ENCODE measurements around the gene TIGIT. TPM values are rescaled to one million over a fixed set of nuclear protein-coding genes. Genes with fewer than 3 reads are reported as not detected.
A peak's percentile ranks its signal among the peaks of the same experiment; 100 is the strongest.

Gene TIGIT
- total and polyA plus RNA-seq, 7 experiments from 2014 or later: 0.63 to 14.9 (median 2.8) TPM

GRCh38 chr3:114290911-114291901 lies 2.6 kb upstream of the TIGIT start:
- POLR2A ChIA-PET: interaction anchor here (0.7 to 2.7 kb wide), 5 partner anchors 16 to 857 kb away, joined by 3 to 13 read pairs (median 5); no protein-coding TSS in a partner anchor
- peaks cover 0 to 2% (median 0%) of the 10 kb centered on the region in 11 donors for H3K9me3 Mint-ChIP-seq
- H3K4me1 Mint-ChIP-seq: peaks cover 0 to 18% (median 5%) of the 10 kb centered on the region in 7 donors
- CTCF ChIA-PET: interaction anchor here (0.5 to 3.0 kb wide), 16 partner anchors 8 to 141 kb away, joined by 3 to 13 read pairs (median 4); no protein-coding TSS in a partner anchor
- DNase-seq (peak; percentile 61 to 85 (median 77)), ATAC-seq (peak; percentile 88)
- peak overlapping the region; percentile 51 for H3K27ac ChIP-seq (ENCODE audit: low read depth, low read length)
- peak overlapping the region in 6 of 10 donors; percentile 7 to 66 (median 52) for H3K4me3 Mint-ChIP-seq
- H3K27ac Mint-ChIP-seq: peak overlapping the region in 7 of 9 donors; percentile 27 to 80 (median 59)
- peaks cover 4 to 42% of the 10 kb centered on the region in 2 donors for H3K4me1 ChIP-seq (ENCODE audit: control insufficient read depth in 2 of 2, insufficient read depth in 2 of 2, low read length in 2 of 2)
- H3K27me3 ChIP-seq (ENCODE audit: control insufficient read depth in 2 of 2, insufficient read depth in 2 of 2, low read length in 2 of 2): no peaks in the 10 kb centered on the region
- no peaks in the 10 kb centered on the region for H3K36me3 ChIP-seq (ENCODE audit: control insufficient read depth in 2 of 3, insufficient read depth in 3 of 3, low read length in 3 of 3)
- H3K9me3 ChIP-seq (ENCODE audit: control insufficient read depth in 2 of 3, low read length in 3 of 3): no peaks in the 10 kb centered on the region
- H3K27me3 Mint-ChIP-seq: no peaks in the 10 kb centered on the region
- H3K36me3 Mint-ChIP-seq: no peaks in the 10 kb centered on the region
- H3K4me3 ChIP-seq (ENCODE audit: low read length): peak overlapping the region; percentile 37
- intact Hi-C loops (cut with micrococcal nuclease): loop anchor here (1.0 to 2.0 kb wide), 7 partner anchors 18 to 139 kb away; no protein-coding TSS in a partner anchor

- no peaks in the 10 kb centered on the region for H3K27me3 Mint-ChIP-seq
- Histone ChIP-seq H3K27ac (ENCODE audit: low read depth, low read length) (no peak overlapping the region), H3K27me3 (ENCODE audit: control insufficient read depth in 2 of 2, insufficient read depth in 2 of 2, low read length in 2 of 2) (no peaks in the 10 kb centered on the region), H3K4me3 (ENCODE audit: low read length) (peak overlapping the region; percentile 29), H3K36me3 (ENCODE audit: control insufficient read depth in 2 of 3, insufficient read depth in 3 of 3, low read length in 3 of 3) (no peaks in the 10 kb centered on the region), H3K9me3 (ENCODE audit: control insufficient read depth in 2 of 3, low read length in 3 of 3) (no peaks in the 10 kb centered on the region), H3K4me1 (ENCODE audit: control insufficient read depth in 2 of 2, insufficient read depth in 2 of 2, low read length in 2 of 2) (peaks cover 4 to 46% of the 10 kb centered on the region in 2 donors)
- POLR2A ChIA-PET: interaction anchor here (0.7 kb wide), 1 partner anchor 81 kb away, joined by 4 read pairs; no protein-coding TSS in a partner anchor
- peak overlapping the region in 3 of 10 donors; percentile 16 to 68 (median 47) for H3K4me3 Mint-ChIP-seq
- no peaks in the 10 kb centered on the region for H3K9me3 Mint-ChIP-seq
- intact Hi-C loops (cut with micrococcal nuclease): no loop called here
- DNase-seq: no peak
- no peaks in the 10 kb centered on the region for H3K36me3 Mint-ChIP-seq
- H3K4me1 Mint-ChIP-seq: peaks cover 3 to 25% (median 7%) of the 10 kb centered on the region in 7 donors
- CTCF ChIA-PET: interaction anchor here (1.5 kb wide), 1 partner anchor 16 kb away, joined by 3 read pairs; no protein-coding TSS in a partner anchor
- ATAC-seq: no peak
- peak overlapping the region in 1 of 9 donors; percentile 63 for H3K27ac Mint-ChIP-seq
Observed at GRCh38 chr3:114294940-114295480, 1.2 kb downstream of the TIGIT start.

- peak overlapping the region in 1 of 10 donors; percentile 26 for H3K4me3 Mint-ChIP-seq
- no peaks in the 10 kb centered on the region for H3K27me3 Mint-ChIP-seq
- H3K27ac ChIP-seq (ENCODE audit: low read depth, low read length): no peak overlapping the region
- CTCF ChIA-PET: interaction anchor here (1.2 to 1.9 kb wide), 2 partner anchors 82 to 143 kb away, joined by 3 to 9 read pairs; no protein-coding TSS in a partner anchor
- intact Hi-C loops (cut with micrococcal nuclease): no loop called here
- H3K36me3 Mint-ChIP-seq: no peaks in the 10 kb centered on the region
- no peaks in the 10 kb centered on the region for H3K27me3 ChIP-seq (ENCODE audit: control insufficient read depth in 2 of 2, insufficient read depth in 2 of 2, low read length in 2 of 2)
- H3K9me3 Mint-ChIP-seq: no peaks in the 10 kb centered on the region
- peak overlapping the region; percentile 29 for H3K4me3 ChIP-seq (ENCODE audit: low read length)
- no peak overlapping the region for H3K27ac Mint-ChIP-seq
- no peaks in the 10 kb centered on the region for H3K9me3 ChIP-seq (ENCODE audit: control insufficient read depth in 2 of 3, low read length in 3 of 3)
- no peak for DNase-seq
- H3K4me1 ChIP-seq (ENCODE audit: control insufficient read depth in 2 of 2, insufficient read depth in 2 of 2, low read length in 2 of 2): peaks cover 3 to 41% of the 10 kb centered on the region in 2 donors
- H3K36me3 ChIP-seq (ENCODE audit: control insufficient read depth in 2 of 3, insufficient read depth in 3 of 3, low read length in 3 of 3): no peaks in the 10 kb centered on the region
- no peak for ATAC-seq
- peaks cover 2 to 27% (median 5%) of the 10 kb centered on the region in 7 donors for H3K4me1 Mint-ChIP-seq
- POLR2A ChIA-PET: interaction anchor here (1.9 kb wide), 1 partner anchor 82 kb away, joined by 9 read pairs; no protein-coding TSS in a partner anchor
Observed at GRCh38 chr3:114295946-114296345, 2.1 kb downstream of the TIGIT start.

GRCh38 chr3:114299421-114299820 lies 5.6 kb downstream of the TIGIT start:
- Histone ChIP-seq H3K27me3 (ENCODE audit: control insufficient read depth in 2 of 2, insufficient read depth in 2 of 2, low read length in 2 of 2) (no peaks in the 10 kb centered on the region), H3K9me3 (ENCODE audit: control insufficient read depth in 2 of 3, low read length in 3 of 3) (no peaks in the 10 kb centered on the region), H3K4me3 (ENCODE audit: low read length) (no peak overlapping the region), H3K4me1 (ENCODE audit: control insufficient read depth in 2 of 2, insufficient read depth in 2 of 2, low read length in 2 of 2) (peaks cover 0 to 11% of the 10 kb centered on the region in 2 donors), H3K27ac (ENCODE audit: low read depth, low read length) (no peak overlapping the region), H3K36me3 (ENCODE audit: control insufficient read depth in 2 of 3, insufficient read depth in 3 of 3, low read length in 3 of 3) (no peaks in the 10 kb centered on the region)
- Mint-ChIP-seq H3K27me3 (no peaks in the 10 kb centered on the region), H3K9me3 (no peaks in the 10 kb centered on the region), H3K4me3 (peak overlapping the region in 2 of 10 donors; percentile 19 to 56), H3K4me1 (peaks cover 0 to 21% (median 4%) of the 10 kb centered on the region in 7 donors), H3K36me3 (peaks cover 0 to 1% (median 0%) of the 10 kb centered on the region in 5 donors), H3K27ac (peak overlapping the region in 1 of 9 donors; percentile 17)
- DNase-seq (peak in 5 of 9 donors; percentile 18 to 34 (median 26)), ATAC-seq (peak; percentile 65)
- ChIA-PET POLR2A (interaction anchor here (2.8 kb wide), 1 partner anchor 86 kb away, joined by 17 read pairs; no protein-coding TSS in a partner anchor), CTCF (interaction anchor here (0.6 to 2.1 kb wide), 9 partner anchors 9 to 397 kb away, joined by 3 to 9 read pairs (median 3); no protein-coding TSS in a partner anchor)
- intact Hi-C loops (cut with micrococcal nuclease): loop anchor here (1.0 to 2.0 kb wide), 4 partner anchors 86 to 563 kb away; no protein-coding TSS in a partner anchor

- H3K27me3 ChIP-seq (ENCODE audit: control insufficient read depth in 2 of 2, insufficient read depth in 2 of 2, low read length in 2 of 2): no peaks in the 10 kb centered on the region
- no peak overlapping the region for H3K4me3 ChIP-seq (ENCODE audit: low read length)
- no peak overlapping the region for H3K27ac ChIP-seq (ENCODE audit: low read depth, low read length)
- H3K36me3 ChIP-seq (ENCODE audit: control insufficient read depth in 2 of 3, insufficient read depth in 3 of 3, low read length in 3 of 3): no peaks in the 10 kb centered on the region
- CTCF ChIA-PET: interaction anchor here (0.6 to 2.1 kb wide), 9 partner anchors 9 to 149 kb away, joined by 3 to 9 read pairs (median 3); no protein-coding TSS in a partner anchor
- H3K4me3 Mint-ChIP-seq: no peak overlapping the region
- no peaks in the 10 kb centered on the region for H3K27me3 Mint-ChIP-seq
- no peak overlapping the region for H3K27ac Mint-ChIP-seq
- peaks cover 0 to 1% (median 0%) of the 10 kb centered on the region in 5 donors for H3K36me3 Mint-ChIP-seq
- intact Hi-C loops (cut with micrococcal nuclease): loop anchor here (1.0 to 2.0 kb wide), 4 partner anchors 87 to 564 kb away; no protein-coding TSS in a partner anchor
- no peaks in the 10 kb centered on the region for H3K9me3 ChIP-seq (ENCODE audit: control insufficient read depth in 2 of 3, low read length in 3 of 3)
- POLR2A ChIA-PET: interaction anchor here (0.6 to 2.8 kb wide), 2 partner anchors 87 to 245 kb away, joined by 4 to 17 read pairs; no protein-coding TSS in a partner anchor
- peaks cover 0 to 12% of the 10 kb centered on the region in 2 donors for H3K4me1 ChIP-seq (ENCODE audit: control insufficient read depth in 2 of 2, insufficient read depth in 2 of 2, low read length in 2 of 2)
- DNase-seq: no peak
- H3K4me1 Mint-ChIP-seq: peaks cover 0 to 19% (median 4%) of the 10 kb centered on the region in 7 donors
- ATAC-seq: no peak
- no peaks in the 10 kb centered on the region for H3K9me3 Mint-ChIP-seq
Observed at GRCh38 chr3:114299941-114300624, 6.3 kb downstream of the TIGIT start.
